Endometrium (tissue), 2 donors: ENCODE results near the gene PAX2.

Source experiments
- FAIRE-seq: peaks from 2 replicates; lab custom pipeline; 2012; peaks lifted over from hg19 to GRCh38; lab: Jason Lieb, UNC
- donor health status: control.
- donor health status: control.

PAX2 gene

GRCh38 chr10:100791369-100792058, 46.1 kb downstream of the PAX2 start:
- no peak for FAIRE-seq

GRCh38 chr10:100792574-100792973, 47.2 kb downstream of the PAX2 start:
- FAIRE-seq: no peak

GRCh38 chr10:100793055-100793454, 47.7 kb downstream of the PAX2 start:
- FAIRE-seq: no peak

- FAIRE-seq: no peak
Observed at GRCh38 chr10:100799881-100800280, 54.5 kb downstream of the PAX2 start.

GRCh38 chr10:100800931-100801330, 55.5 kb downstream of the PAX2 start:
- no peak for FAIRE-seq

GRCh38 chr10:100802196-100802595, 56.8 kb downstream of the PAX2 start:
- no peak for FAIRE-seq

- FAIRE-seq: no peak
Observed at GRCh38 chr10:100802607-100803006, 57.2 kb downstream of the PAX2 start.

- no peak for FAIRE-seq
Observed at GRCh38 chr10:100803492-100803891, 58.1 kb downstream of the PAX2 start.

GRCh38 chr10:100803908-100804307, 58.5 kb downstream of the PAX2 start:
- FAIRE-seq: no peak

GRCh38 chr10:100805543-100806355, 60.4 kb downstream of the PAX2 start:
- FAIRE-seq: no peak

- FAIRE-seq: no peak
Observed at GRCh38 chr10:100806356-100806645, 60.9 kb downstream of the PAX2 start.

- no peak for FAIRE-seq
Observed at GRCh38 chr10:100807241-100807951, 62.0 kb downstream of the PAX2 start.

- no peak for FAIRE-seq
Observed at GRCh38 chr10:100808876-100809275, 63.5 kb downstream of the PAX2 start.

GRCh38 chr10:100810091-100810834, 64.9 kb downstream of the PAX2 start:
- no peak for FAIRE-seq

GRCh38 chr10:100810835-100811116, 65.4 kb downstream of the PAX2 start:
- no peak for FAIRE-seq

- no peak for FAIRE-seq
Observed at GRCh38 chr10:100811261-100811660, 65.9 kb downstream of the PAX2 start.

- FAIRE-seq: no peak
Observed at GRCh38 chr10:100811752-100812750, 66.7 kb downstream of the PAX2 start.

- no peak for FAIRE-seq
Observed at GRCh38 chr10:100812978-100813377, 67.6 kb downstream of the PAX2 start.

GRCh38 chr10:100814751-100815474, 69.5 kb downstream of the PAX2 start:
- FAIRE-seq: no peak

GRCh38 chr10:100816671-100817070, 71.3 kb downstream of the PAX2 start:
- no peak for FAIRE-seq
